Measurements from ENCODE around the gene CCDC88C.

CCDC88C gene

GRCh38 chr14:91295851-91296796 is 121.5 kb downstream of the CCDC88C start:
- in situ Hi-C loops (cut with HindIII; ENCODE audit: low sequenced_read_pairs) = loop anchor here (10.0 to 25.0 kb wide), 4 partner anchors 91 to 566 kb away; partner anchors contain the start of gene TC2N

GRCh38 chr14:91295276-91295845 is 122.3 kb downstream of the CCDC88C start:
- in situ Hi-C loops (cut with HindIII; ENCODE audit: low sequenced_read_pairs) = loop anchor here (10.0 to 25.0 kb wide), 4 partner anchors 91 to 567 kb away; partner anchors contain the start of gene TC2N

- in situ Hi-C loops (cut with HindIII; ENCODE audit: low sequenced_read_pairs) = loop anchor here (10.0 to 25.0 kb wide), 4 partner anchors 89 to 568 kb away; partner anchors contain the start of gene TC2N
These were observed 123.5 kb downstream of the CCDC88C start for GRCh38 chr14:91294153-91294552.

GRCh38 chr14:91293281-91293680 is 124.3 kb downstream of the CCDC88C start:
- in situ Hi-C loops (cut with HindIII; ENCODE audit: low sequenced_read_pairs) = loop anchor here (10.0 to 25.0 kb wide), 4 partner anchors 88 to 569 kb away; partner anchors contain the start of gene TC2N

GRCh38 chr14:91292491-91292890 is 125.1 kb downstream of the CCDC88C start:
- in situ Hi-C loops (cut with HindIII; ENCODE audit: low sequenced_read_pairs) = loop anchor here (10.0 to 25.0 kb wide), 4 partner anchors 88 to 570 kb away; partner anchors contain the start of gene TC2N

GRCh38 chr14:91291786-91292405 is 125.7 kb downstream of the CCDC88C start:
- in situ Hi-C loops (cut with HindIII; ENCODE audit: low sequenced_read_pairs) = loop anchor here (10.0 to 25.0 kb wide), 4 partner anchors 87 to 570 kb away; partner anchors contain the start of gene TC2N

GRCh38 chr14:91290986-91291385 is 126.6 kb downstream of the CCDC88C start:
- in situ Hi-C loops (cut with HindIII; ENCODE audit: low sequenced_read_pairs) = loop anchor here (10.0 to 25.0 kb wide), 4 partner anchors 86 to 571 kb away; partner anchors contain the start of gene TC2N

GRCh38 chr14:91289464-91289863 is 128.2 kb downstream of the CCDC88C start:
- in situ Hi-C loops (cut with HindIII; ENCODE audit: low sequenced_read_pairs) = loop anchor here (25.0 kb wide), 3 partner anchors 98 to 573 kb away; partner anchors contain the start of gene TC2N

GRCh38 chr14:91288876-91289275 is 128.7 kb downstream of the CCDC88C start:
- in situ Hi-C loops (cut with HindIII; ENCODE audit: low sequenced_read_pairs) = loop anchor here (25.0 kb wide), 3 partner anchors 98 to 573 kb away; partner anchors contain the start of gene TC2N

GRCh38 chr14:91286530-91286937 is 131.1 kb downstream of the CCDC88C start:
- in situ Hi-C loops (cut with HindIII; ENCODE audit: low sequenced_read_pairs) = loop anchor here (25.0 kb wide), 3 partner anchors 101 to 576 kb away; partner anchors contain the start of gene TC2N

- in situ Hi-C loops (cut with HindIII; ENCODE audit: low sequenced_read_pairs) = loop anchor here (25.0 kb wide), 3 partner anchors 102 to 577 kb away; partner anchors contain the start of gene TC2N
These were observed 132.7 kb downstream of the CCDC88C start for GRCh38 chr14:91284791-91285548.

- in situ Hi-C loops (cut with HindIII; ENCODE audit: low sequenced_read_pairs) = loop anchor here (25.0 kb wide), 3 partner anchors 103 to 578 kb away; partner anchors contain the start of gene TC2N
These were observed 133.4 kb downstream of the CCDC88C start for GRCh38 chr14:91284146-91284790.

- in situ Hi-C loops (cut with HindIII; ENCODE audit: low sequenced_read_pairs) = loop anchor here (25.0 kb wide), 3 partner anchors 104 to 579 kb away; partner anchors contain the start of gene TC2N
These were observed 134.0 kb downstream of the CCDC88C start for GRCh38 chr14:91283666-91284065.

- in situ Hi-C loops (cut with HindIII; ENCODE audit: low sequenced_read_pairs) = loop anchor here (25.0 kb wide), 3 partner anchors 104 to 579 kb away; partner anchors contain the start of gene TC2N
These were observed 134.5 kb downstream of the CCDC88C start for GRCh38 chr14:91282954-91283645.

GRCh38 chr14:91281346-91281745 is 136.3 kb downstream of the CCDC88C start:
- in situ Hi-C loops (cut with HindIII; ENCODE audit: low sequenced_read_pairs) = loop anchor here (25.0 kb wide), 3 partner anchors 106 to 581 kb away; partner anchors contain the start of gene TC2N

GRCh38 chr14:91280129-91280528 is 137.5 kb downstream of the CCDC88C start:
- in situ Hi-C loops (cut with HindIII; ENCODE audit: low sequenced_read_pairs) = loop anchor here (25.0 kb wide), 3 partner anchors 107 to 582 kb away; partner anchors contain the start of gene TC2N

- in situ Hi-C loops (cut with HindIII; ENCODE audit: low sequenced_read_pairs) = loop anchor here (25.0 kb wide), 3 partner anchors 108 to 583 kb away; partner anchors contain the start of gene TC2N
These were observed 138.3 kb downstream of the CCDC88C start for GRCh38 chr14:91279354-91279753.

- in situ Hi-C loops (cut with HindIII; ENCODE audit: low sequenced_read_pairs) = loop anchor here (25.0 kb wide), 3 partner anchors 109 to 584 kb away; partner anchors contain the start of gene TC2N
These were observed 139.3 kb downstream of the CCDC88C start for GRCh38 chr14:91278383-91278715.
